Umbilical cord (tissue), 2 donors: ENCODE measurements around the gene FFAR1. TPM values are rescaled to one million over a fixed set of nuclear protein-coding genes. Genes with fewer than 3 reads are reported as not detected.
"Not testable (repeated sequence)": the region's sequence is repeated elsewhere in the genome, so short reads cannot be mapped to it uniquely, and the experiment has no call there.

Source experiments
- DNase-seq: peaks from one replicate; pipeline ENCODE4 v3.0.0-alpha.2; 2015; ENCODE audit warnings: low spot score
- total RNA-seq: library from RNA; depleted of rRNA; stranded (reverse); fragments of >200 nt; gene quantifications from one replicate; pipeline ENCODE4 v1.2.3, GENCODE V29; 2014; ENCODE audit warnings: low replicate concordance; ENCODE audit not compliant: insufficient read depth

FFAR1 gene
- total RNA-seq, 1 donor from 2014 or later, result 0.48 TPM

GRCh38 chr19:35360081-35360480 is 12.4 kb downstream of the FFAR1 start:
- DNase-seq, result not testable (repeated sequence)

- DNase-seq, result no peak
These were observed 13.2 kb downstream of the FFAR1 start for GRCh38 chr19:35360880-35361420.

DNA sequence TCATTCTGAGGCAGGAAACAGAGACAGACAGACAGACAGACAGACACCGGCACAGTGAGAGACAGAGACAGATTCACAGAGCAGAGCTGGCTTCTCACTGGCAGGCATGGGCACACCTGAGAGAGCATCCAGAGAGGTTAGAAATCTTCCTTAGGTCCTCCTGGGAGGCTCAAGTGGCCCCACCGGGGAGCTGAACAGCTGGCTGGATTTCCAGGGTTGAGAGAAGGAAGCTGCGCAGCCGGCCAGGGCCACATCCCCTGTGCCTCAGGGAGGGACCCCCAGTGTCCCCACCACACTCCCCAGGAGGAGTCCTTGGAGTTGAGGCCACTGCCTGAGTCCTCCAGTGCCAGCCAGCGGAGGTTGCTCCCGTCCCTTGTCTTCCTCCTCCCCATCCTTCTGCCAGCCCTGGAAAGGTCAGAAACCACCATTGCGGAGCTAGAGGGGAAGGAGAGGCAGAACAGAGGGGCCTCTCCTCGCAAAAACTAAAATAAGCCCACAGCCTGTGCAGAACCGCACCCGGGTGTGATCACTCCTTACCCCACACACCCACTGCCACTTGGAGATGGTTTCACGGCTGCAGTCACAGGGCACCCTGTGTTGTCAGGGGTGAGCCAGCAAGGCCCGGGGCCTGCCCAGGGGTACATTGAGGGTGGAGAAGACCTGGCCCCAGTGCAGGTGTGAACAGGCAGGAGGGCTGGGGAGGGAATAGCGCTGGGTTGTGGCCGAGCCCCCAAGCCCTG is 14.7 kb downstream of the FFAR1 start:
- no peak for DNase-seq

DNA sequence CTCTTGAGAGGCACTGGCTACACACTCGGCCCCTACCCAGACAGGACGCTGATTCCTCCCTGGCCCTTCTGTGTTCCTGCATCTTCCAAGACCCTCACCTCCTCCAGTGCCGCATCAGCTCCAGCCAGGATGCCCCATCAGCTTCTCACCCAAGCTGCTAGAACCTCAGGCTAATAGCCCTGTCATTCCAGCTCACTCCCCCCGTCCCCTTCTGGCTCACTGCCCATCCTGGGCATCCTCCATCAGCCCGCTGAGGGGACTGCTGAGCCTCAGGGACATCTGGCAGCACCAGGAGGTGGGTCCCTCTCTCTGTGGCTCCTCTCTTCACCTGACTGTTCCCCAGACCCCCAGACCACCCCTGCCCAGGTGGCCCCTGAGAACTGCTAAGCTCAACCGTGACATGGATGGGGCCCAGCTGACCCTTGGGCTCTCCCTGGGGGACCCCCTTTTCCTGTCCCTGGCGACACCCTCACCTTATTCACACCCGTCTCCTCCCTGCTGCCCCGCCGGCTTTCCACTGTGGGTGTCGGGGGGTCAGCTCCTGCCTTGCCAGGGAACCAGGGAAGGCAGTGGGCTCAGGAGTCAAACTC is 15.4 kb downstream of the FFAR1 start:
- no peak for DNase-seq

GRCh38 chr19:35363711-35364425 is 16.2 kb downstream of the FFAR1 start:
- no peak for DNase-seq

DNA sequence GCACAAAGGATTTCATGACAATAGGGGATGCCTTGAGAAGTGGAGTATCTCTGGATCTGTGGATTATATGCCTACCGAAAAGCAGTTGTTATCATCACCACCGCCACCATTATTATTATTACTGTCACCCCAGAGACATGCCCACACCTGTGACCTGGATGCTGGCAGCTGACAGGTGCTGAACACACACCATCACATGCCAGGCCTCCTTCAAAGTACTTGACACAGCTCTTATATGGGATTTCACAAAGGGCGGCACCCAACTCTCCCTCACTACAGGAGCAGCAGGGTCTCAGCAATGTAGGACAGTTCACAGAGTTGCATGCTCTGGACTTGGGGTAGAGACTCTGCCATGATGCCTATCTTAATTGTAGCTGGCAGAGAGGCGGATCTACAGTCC is 17.6 kb downstream of the FFAR1 start:
- DNase-seq, result no peak

DNA sequence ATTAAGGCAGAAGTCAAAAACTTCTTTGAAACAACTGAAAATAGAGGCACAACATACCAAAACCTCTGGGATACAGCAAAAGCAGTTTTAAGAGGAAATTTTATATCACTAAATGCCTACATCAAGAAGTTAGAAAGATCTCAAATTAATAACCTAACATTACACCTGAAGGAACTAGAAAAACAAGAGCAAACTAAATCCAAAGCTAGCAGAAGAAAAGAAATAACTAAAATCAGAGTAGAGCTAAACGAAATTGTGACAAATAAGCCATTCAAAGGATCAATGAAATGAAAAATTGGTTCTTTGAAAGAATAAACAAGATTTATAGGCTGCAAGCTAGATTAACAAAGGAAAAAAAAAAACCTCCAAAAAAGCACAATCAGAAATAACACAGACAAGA is 20.7 kb downstream of the FFAR1 start:
- no peak for DNase-seq

- no peak for DNase-seq
These were observed 21.8 kb downstream of the FFAR1 start for GRCh38 chr19:35369522-35369921.

- no peak for DNase-seq
These were observed 23.0 kb downstream of the FFAR1 start, which contains the start of gene GPR42 for GRCh38 chr19:35370722-35371121. Gene GPR42 (plus strand): TSS chr19:35371068. CDS start chr19:35371360, 292 bp downstream.

GRCh38 chr19:35373492-35373891 is 25.8 kb downstream of the FFAR1 start:
- DNase-seq, result no peak

DNA sequence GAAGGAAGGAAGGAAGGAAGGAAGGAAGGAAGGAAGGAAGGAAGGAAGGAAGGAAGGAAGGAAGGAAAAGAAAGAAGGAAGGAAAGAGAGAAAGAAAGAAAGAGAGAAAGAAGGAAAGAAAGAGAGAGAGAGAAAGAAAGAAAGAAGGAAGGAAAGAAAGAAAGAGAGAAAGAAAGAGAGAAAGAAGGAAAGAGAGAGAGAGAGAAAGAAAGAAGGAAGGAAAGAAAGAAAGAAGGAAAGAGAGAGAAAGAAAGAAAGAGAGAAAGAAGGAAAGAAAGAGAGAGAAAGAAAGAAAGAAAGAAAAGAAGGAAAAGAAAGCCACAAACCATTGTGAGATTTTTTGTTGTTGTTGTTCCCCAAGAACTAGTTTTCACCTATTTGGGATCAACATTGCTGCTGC is 26.3 kb downstream of the FFAR1 start:
- not testable (repeated sequence) for DNase-seq

GRCh38 chr19:35375505-35376307 is 28.0 kb downstream of the FFAR1 start:
- no peak for DNase-seq

- DNase-seq, result no peak
These were observed 30.0 kb downstream of the FFAR1 start for GRCh38 chr19:35377656-35378055.

DNA sequence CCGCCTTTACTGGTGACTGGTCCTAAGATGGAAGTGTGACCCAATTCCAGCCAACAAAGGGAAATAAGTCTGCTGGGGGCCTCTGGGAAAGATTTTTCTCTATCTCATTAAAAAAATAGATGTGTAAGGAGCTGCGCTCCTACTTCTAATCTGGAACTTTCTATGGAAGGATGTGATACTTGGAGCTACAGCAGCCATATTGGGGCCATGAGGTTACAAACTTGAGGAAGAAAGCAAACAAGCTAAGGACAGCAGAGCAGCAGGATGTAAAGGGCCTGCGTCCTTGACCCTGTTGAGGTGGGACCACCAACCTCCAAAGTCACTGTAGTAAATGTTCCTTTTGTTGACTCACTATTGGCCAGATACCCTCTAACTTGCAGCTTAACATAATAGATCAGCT is 30.7 kb downstream of the FFAR1 start:
- DNase-seq, result no peak

GRCh38 chr19:35379545-35379944 is 31.8 kb downstream of the FFAR1 start:
- DNase-seq, result not testable (repeated sequence)

- DNase-seq, result peak; percentile 77
These were observed 32.3 kb downstream of the FFAR1 start for GRCh38 chr19:35379992-35380391.

DNA sequence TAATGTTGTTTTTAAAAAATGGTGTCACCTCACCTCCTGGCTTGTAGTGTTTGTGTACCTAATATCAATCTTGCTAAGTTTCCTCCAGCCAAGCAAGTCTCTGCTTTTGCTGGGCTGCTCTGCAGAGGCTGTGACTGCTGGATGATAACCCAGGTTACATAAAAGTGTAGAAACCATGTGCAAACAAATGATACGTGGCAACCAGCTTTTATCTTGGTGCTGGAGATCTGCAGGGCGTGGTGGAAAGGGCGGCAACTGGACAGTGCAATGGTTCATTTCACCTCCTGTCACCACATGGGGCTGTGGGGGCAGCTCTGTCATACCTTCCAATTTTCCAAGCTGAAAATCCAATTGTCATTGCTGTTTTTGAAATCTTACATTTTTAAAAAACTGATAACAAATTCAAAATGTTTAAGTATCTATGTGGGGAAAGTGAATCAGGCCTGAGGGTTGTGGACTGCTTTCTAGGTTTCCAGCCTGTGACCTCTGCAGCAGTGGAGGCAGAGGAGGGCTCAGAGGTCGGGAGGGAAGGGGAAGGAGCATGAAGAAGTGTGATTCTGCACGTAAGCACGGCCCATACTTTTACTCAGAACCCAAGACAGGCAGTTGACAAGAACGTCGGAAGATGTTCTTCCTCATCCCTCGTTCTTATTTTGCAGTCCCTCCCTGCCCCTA is 32.9 kb downstream of the FFAR1 start:
- DNase-seq, result peak; percentile 55

- DNase-seq, result no peak
These were observed 33.6 kb downstream of the FFAR1 start for GRCh38 chr19:35381318-35381717.

DNA sequence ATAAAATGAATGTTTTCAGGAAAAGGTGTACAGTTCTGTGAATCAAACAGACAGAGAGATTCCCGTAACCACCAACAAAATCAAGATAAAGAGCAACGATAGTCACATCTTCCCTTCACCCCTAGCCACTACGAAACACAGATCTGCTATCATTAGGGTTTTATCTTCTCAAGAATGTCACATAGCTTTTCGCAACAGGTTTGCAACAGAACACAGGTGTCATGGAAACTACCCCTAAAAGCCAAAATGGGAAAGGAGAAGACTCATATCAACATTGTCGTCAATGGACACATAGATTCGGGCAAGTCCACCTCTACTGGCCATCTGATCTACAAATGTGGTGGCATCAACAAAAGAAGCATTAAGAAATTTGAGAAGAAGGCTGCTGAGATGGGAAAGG is 34.2 kb downstream of the FFAR1 start:
- no peak for DNase-seq

- DNase-seq, result no peak
These were observed 35.8 kb downstream of the FFAR1 start for GRCh38 chr19:35383536-35383935.
